NCI-H82 treated with DMSO at 0.1 percent for 48 hours (cell line): ENCODE data around the gene ANXA8L1.
"Not testable (repeated sequence)": the region's sequence is repeated elsewhere in the genome, so short reads cannot be mapped to it uniquely, and the experiment has no call there.

ENCODE experiments used
- DNase-seq: peaks from one replicate; lab custom pipeline; 2025; ENCODE audit not compliant: unreplicated experiment; lab: John Stamatoyannopoulos, UW

Gene ANXA8L1

GRCh38 chr10:46375406-46375805, at the start of gene ANXA8L1:
Gene ANXA8L1 (plus strand): TSS chr10:46375776. CDS start chr10:46375852, 76 bp downstream.
- DNase-seq: not testable (repeated sequence)

GRCh38 chr10:46326066-46326465, 49.5 kb upstream of the ANXA8L1 start:
- no peak for DNase-seq

GRCh38 chr10:46326971-46327370, 48.6 kb upstream of the ANXA8L1 start:
- no peak for DNase-seq

GRCh38 chr10:46327685-46328084, 47.9 kb upstream of the ANXA8L1 start:
- DNase-seq: no peak

GRCh38 chr10:46328853-46329689, 46.5 kb upstream of the ANXA8L1 start:
- no peak for DNase-seq

GRCh38 chr10:46329690-46330016, 45.9 kb upstream of the ANXA8L1 start:
- no peak for DNase-seq

- DNase-seq: no peak
Measured at GRCh38 chr10:46330894-46331293, 44.7 kb upstream of the ANXA8L1 start.

GRCh38 chr10:46365484-46365883, 10.1 kb upstream of the ANXA8L1 start:
- not testable (repeated sequence) for DNase-seq

GRCh38 chr10:46367209-46367608, 8.4 kb upstream of the ANXA8L1 start:
- DNase-seq: not testable (repeated sequence)

- DNase-seq: not testable (repeated sequence)
Measured at GRCh38 chr10:46367666-46368240, 7.8 kb upstream of the ANXA8L1 start.

- not testable (repeated sequence) for DNase-seq
Measured at GRCh38 chr10:46368956-46369355, 6.6 kb upstream of the ANXA8L1 start.

GRCh38 chr10:46374410-46374809, 1.2 kb upstream of the ANXA8L1 start:
- DNase-seq: not testable (repeated sequence)

GRCh38 chr10:46377022-46377421, 1.4 kb downstream of the ANXA8L1 start:
- not testable (repeated sequence) for DNase-seq

GRCh38 chr10:46377651-46378050, 2.1 kb downstream of the ANXA8L1 start:
- not testable (repeated sequence) for DNase-seq

- DNase-seq: not testable (repeated sequence)
Measured at GRCh38 chr10:46378108-46378507, 2.5 kb downstream of the ANXA8L1 start.

- not testable (repeated sequence) for DNase-seq
Measured at GRCh38 chr10:46379233-46379848, 3.8 kb downstream of the ANXA8L1 start.

GRCh38 chr10:46385858-46386257, 10.3 kb downstream of the ANXA8L1 start:
- DNase-seq: not testable (repeated sequence)

- DNase-seq: not testable (repeated sequence)
Measured at GRCh38 chr10:46386694-46387093, 11.1 kb downstream of the ANXA8L1 start.

- DNase-seq: not testable (repeated sequence)
Measured at GRCh38 chr10:46387309-46387902, 11.8 kb downstream of the ANXA8L1 start.

GRCh38 chr10:46391422-46391821, 15.8 kb downstream of the ANXA8L1 start:
- DNase-seq: not testable (repeated sequence)

GRCh38 chr10:46396441-46397279, 21.1 kb downstream of the ANXA8L1 start:
- not testable (repeated sequence) for DNase-seq
